HG03097 (cell line): ENCODE measurements around the gene ERBB4.

Experiments used
- ATAC-seq: cut with Tn5 transposase; IDR thresholded peaks from one replicate; pipeline ENCODE4 v1.9.1; 2021; ENCODE audit not compliant: unreplicated experiment, low FRiP score

ERBB4 gene

DNA sequence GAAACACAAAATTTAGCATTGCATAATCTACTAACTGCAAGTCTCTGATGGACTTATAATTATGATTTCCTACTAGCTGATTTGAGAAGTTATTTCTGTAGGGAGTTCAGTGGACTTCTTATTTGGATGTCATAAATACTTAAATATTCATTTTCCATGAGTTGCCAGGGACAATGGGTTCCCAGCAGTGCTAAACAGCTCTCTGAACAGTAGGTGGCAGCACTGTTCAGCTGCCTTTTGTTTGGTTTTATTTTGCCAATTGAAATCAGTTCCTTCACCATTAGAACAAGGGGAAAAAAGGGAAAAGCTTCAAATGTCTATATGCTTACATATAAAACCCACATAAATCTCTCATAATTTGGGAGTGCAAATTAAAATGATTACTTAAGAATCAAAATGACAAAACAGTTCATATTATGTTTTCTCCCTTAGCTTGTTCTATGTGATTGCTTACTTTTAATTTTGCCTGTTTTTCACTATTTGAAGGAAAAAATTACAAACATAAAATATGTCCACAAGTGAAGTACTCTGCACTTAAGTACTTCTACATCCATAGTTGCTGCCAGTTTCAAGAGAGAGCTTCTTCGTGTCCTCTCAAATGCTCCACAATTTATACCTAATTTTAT is 1083.3 kb downstream of the ERBB4 start:
- peak; percentile 65 for ATAC-seq

DNA sequence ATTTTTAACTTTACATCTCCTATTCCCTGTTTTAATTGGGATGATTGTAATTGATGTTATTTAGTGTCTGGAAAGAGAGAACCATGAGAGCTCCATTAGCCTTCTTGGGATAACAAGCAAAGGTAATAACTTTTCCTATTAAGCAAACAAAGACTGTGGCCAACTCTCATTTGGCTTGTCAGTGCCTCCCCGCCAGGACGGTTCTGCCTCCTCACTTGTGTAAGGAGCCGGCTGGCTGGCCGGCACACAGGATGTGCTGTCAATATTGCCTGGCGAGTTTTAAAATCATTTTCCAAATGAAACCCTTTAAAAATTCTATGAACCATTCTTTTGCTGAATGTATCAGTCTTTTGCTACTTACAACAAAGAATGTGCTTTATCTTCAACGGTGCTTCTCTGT is 1083.9 kb downstream of the ERBB4 start:
- no peak for ATAC-seq

DNA sequence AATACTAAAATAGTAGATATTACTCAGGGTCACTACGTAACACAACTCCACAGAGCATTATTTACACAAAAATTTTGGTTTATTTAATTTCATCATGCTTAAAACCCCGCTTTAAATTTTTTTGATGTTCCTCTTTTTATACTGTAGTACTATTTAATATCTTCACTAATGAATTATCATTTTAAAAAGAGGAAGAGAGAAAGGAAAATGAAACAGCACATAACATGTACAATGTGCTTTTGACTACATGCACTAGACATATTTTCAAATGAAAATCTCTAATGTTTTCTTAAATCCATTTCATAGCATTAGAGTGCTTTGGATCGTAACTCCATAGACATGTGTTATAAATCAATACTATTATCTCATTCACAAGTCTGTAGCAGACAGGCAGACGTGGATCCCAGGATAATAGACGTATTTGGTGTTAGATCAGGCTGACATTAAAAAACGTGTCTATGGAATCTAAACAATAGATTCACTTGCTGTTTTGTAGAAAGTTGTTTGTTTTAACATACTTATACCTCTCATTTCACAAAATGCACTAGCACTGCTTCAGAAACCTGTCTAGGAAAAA is 1085.2 kb downstream of the ERBB4 start:
- ATAC-seq: no peak

DNA sequence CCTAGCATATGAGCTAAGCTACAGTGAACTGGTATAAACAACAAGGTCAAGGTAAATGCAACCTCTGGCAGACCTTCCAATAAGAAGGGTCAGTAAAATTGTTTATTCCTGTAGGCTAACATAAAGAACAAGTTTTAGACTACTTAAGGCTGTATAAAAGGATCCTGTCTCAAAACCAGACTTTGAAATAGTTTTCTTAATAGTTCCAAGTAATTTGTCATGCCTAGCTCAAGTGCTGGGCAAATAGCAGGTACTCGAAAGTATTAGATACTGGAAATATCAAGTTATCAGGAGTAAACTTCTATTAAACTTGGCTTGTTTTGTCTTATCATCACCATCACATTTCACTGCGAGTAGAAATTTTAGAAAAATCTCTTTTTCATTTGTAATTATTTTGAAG is 1087.0 kb downstream of the ERBB4 start:
- no peak for ATAC-seq

DNA sequence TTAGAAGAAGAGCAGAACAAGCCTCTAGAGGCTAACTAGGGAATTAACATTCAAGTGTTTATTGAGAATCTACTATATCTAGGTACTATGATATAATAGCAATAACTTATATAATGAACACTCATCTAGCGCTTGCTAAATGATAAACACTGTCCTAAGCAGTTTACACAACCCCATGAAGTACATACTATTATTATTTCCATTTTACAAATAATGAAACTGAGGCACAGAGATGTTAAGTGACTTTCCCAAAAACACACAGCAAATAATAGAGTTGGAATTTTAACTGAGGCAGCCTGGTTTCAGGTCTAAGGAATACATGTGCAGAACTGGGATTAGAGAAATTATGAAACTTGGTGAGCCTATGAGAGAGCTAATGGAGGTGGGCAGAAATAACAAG is 1088.8 kb downstream of the ERBB4 start:
- no peak for ATAC-seq

DNA sequence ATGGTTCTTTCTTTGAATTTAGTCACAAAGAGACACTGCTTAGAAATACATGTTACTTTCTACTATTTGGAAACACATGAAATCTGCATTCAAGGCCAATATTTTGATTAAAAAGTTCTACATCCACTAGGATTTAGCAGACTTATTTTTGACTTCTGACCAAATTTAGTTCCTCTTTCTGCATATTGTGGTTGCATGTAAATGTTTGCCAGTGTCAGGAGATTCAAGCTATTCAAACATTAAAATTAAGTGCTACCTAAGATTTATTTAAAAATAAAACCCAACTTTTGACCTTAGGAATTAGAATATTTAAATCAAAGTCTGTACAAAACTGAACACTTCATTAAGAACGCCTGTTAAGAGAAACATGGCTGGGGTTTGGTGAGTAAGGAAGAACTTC is 1091.1 kb downstream of the ERBB4 start:
- ATAC-seq: no peak

DNA sequence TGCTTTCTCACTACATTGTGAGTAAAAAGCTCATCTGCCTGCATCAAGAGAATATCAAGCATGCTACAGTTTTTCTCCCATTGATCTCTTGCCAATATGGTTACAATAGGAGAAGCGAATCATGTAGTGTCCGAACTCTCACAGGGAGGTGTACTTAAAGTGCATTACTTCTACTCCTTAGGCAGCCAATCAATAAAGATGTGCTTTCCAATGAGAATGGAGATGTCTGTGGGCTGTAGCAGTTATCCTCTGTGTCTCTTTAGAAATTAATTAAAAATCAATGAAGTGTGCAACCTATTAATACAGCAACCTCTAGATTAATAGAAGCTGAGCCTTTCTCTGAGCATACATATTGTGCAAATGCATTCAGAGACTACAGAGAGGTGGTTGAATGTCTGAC is 1098.5 kb downstream of the ERBB4 start:
- ATAC-seq: no peak

DNA sequence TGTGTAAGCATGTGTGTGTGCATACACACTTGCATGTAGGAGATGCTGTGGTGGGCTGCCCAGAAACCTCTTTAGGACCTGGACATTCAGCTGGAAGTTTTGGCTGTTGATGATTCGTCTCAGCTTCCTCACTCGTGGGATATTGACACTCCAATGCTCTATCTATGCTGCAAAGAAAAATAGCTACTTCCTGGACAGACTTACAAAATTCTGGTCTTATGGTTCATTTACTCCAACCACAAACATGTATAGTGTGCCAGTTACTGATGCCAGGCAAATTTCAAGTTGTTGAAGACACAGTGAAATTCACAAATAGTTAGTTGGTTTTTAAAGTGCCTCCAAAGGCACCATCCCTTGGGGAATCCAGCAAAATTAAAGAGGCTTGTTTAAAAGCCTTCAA is 1099.6 kb downstream of the ERBB4 start:
- ATAC-seq: no peak

- ATAC-seq: no peak
Observed at GRCh38 chr2:211437396-211437795, 1101.2 kb downstream of the ERBB4 start.

GRCh38 chr2:211436182-211436581 is 1102.4 kb downstream of the ERBB4 start:
- no peak for ATAC-seq

- no peak for ATAC-seq
Observed at GRCh38 chr2:211435331-211435730, 1103.3 kb downstream of the ERBB4 start.

DNA sequence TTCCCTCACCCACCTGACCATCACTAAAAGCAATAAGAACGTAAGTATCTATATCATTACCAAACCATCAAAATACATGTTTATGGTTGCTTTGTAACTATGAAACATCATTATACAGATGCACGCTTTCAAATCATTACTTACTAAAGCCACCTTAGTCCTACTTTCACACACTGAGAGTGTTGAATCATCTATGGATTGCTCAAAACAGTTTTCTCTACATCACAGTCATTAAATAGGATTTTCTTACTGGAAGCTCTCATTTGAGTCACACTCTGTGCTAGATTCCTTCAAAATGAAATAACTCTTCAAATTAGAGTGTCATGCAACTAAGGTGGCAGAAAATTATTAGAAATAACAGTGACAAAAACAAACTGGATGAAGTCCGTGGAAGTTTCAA is 1103.8 kb downstream of the ERBB4 start:
- ATAC-seq: no peak

GRCh38 chr2:211429256-211429920 is 1109.2 kb downstream of the ERBB4 start:
- ATAC-seq: no peak

- no peak for ATAC-seq
Observed at GRCh38 chr2:211426240-211426639, 1112.4 kb downstream of the ERBB4 start.

GRCh38 chr2:211423018-211423417 is 1115.6 kb downstream of the ERBB4 start:
- no peak for ATAC-seq

GRCh38 chr2:211417544-211417943 is 1121.1 kb downstream of the ERBB4 start:
- ATAC-seq: no peak

DNA sequence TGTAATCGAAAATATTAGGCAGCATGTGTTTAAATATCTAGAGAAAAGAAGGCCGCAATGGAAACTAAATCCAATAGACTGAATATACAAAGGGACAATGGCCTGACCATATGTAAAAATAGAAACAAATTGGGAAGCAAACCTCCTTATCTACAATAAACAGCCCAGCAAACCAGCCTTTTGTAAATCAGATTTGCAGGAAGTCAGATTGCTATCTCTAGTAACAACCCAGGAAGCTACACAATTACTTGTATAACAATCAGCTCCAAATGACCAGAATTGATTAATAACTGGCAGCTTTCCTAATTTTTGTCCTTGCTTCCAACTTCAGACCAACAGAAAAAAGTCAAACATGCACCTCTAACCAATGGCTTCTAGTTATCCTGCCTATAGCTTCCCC is 1122.2 kb downstream of the ERBB4 start:
- no peak for ATAC-seq

GRCh38 chr2:211413746-211414145 is 1124.9 kb downstream of the ERBB4 start:
- no peak for ATAC-seq

- no peak for ATAC-seq
Observed at GRCh38 chr2:211408483-211408891, 1130.1 kb downstream of the ERBB4 start.

- no peak for ATAC-seq
Observed at GRCh38 chr2:211407076-211407475, 1131.5 kb downstream of the ERBB4 start.

GRCh38 chr2:211405036-211405435 is 1133.6 kb downstream of the ERBB4 start:
- ATAC-seq: no peak

DNA sequence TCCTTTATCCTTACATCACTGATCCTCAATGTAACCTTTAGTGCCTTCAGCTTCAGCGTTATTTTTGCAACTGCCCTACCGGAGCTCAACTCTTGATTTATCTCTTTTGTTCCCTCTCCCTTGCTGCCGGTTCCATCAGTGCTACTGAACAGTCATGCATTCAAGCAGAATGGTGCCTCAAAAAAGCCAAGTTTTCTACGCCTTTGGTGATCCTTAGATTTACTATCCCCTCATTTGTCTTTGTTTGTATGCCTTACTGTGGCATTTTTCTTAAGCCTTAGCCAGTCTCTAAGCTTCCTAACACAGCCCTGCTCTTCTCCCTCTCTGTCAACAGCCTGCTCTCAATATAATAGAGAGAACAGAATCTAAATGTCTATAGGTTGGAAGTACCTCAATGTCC is 1134.5 kb downstream of the ERBB4 start:
- ATAC-seq: no peak
